Keratinocyte (primary cell): ENCODE results near the gene ACTN2. TPM values are rescaled to one million over a fixed set of nuclear protein-coding genes. Genes with fewer than 3 reads are reported as not detected.

Source experiments
- DNase-seq: peaks from one replicate; pipeline ENCODE4 v3.0.0-alpha.2; 2011; ENCODE audit warnings: low read depth, missing footprints, low spot score
- FAIRE-seq: peaks from 2 replicates; lab custom pipeline; 2011; peaks lifted over from hg19 to GRCh38; lab: Jason Lieb, UNC
- H2AFZ ChIP-seq: 2 replicates; pipeline ENCODE4 v1.6.0; 2012; ENCODE audit warnings: low read length, control low read depth, inconsistent platforms; ENCODE audit not compliant: control insufficient read depth
- H3K27ac ChIP-seq: 2 replicates; pipeline ENCODE4 v1.5.1; 2011; ENCODE audit warnings: low read length; ENCODE audit not compliant: control insufficient read depth, insufficient read depth
- H3K27me3 ChIP-seq: 3 replicates; pipeline ENCODE4 v1.6.0; 2011; ENCODE audit warnings: low read length; ENCODE audit not compliant: control insufficient read depth, insufficient read depth; ENCODE audit errors: extremely low read depth
- H3K36me3 ChIP-seq, 2 experiments: 2 replicates in 1 of 2; 3 replicates in 1 of 2; pipeline ENCODE4 v1.5.1; 2011; ENCODE audit warnings: low read length in 2 of 2, mild to moderate bottlenecking in 1 of 2; ENCODE audit not compliant: control insufficient read depth in 2 of 2, insufficient read depth in 2 of 2; ENCODE audit errors: extremely low read depth in 1 of 2
- H3K4me1 ChIP-seq: 3 replicates; pipeline ENCODE4 v1.5.1; 2011; ENCODE audit warnings: low read length; ENCODE audit not compliant: control insufficient read depth, insufficient read depth; ENCODE audit errors: extremely low read depth
- H3K4me2 ChIP-seq: 3 replicates; pipeline ENCODE4 v1.6.0; 2011; ENCODE audit warnings: low read depth, low read length; ENCODE audit not compliant: control insufficient read depth, insufficient read depth; ENCODE audit errors: extremely low read depth
- H3K4me3 ChIP-seq, 3 experiments: fragments of 200-600 bp in 1 of 3; sonication (generic) in 1 of 3; 2 replicates in 2 of 3; 3 replicates in 1 of 3; pipeline ENCODE4 v1.5.1; 2011 to 2016; ENCODE audit warnings: low read length in 3 of 3, mild to moderate bottlenecking in 3 of 3, control low read depth in 2 of 3, inconsistent platforms in 1 of 3, low read depth in 1 of 3, mixed read lengths in 1 of 3, mixed run types in 1 of 3, moderate library complexity in 1 of 3; ENCODE audit not compliant: control insufficient read depth in 2 of 3, insufficient read depth in 2 of 3; ENCODE audit errors: extremely low read depth in 1 of 3
- H3K79me2 ChIP-seq: 2 replicates; pipeline ENCODE4 v1.6.0; 2012; ENCODE audit warnings: low read length; ENCODE audit not compliant: control insufficient read depth, insufficient read depth
- H3K9ac ChIP-seq: 3 replicates; pipeline ENCODE4 v1.6.0; 2011; ENCODE audit warnings: low read length; ENCODE audit not compliant: control insufficient read depth, insufficient read depth; ENCODE audit errors: extremely low read depth
- H3K9me1 ChIP-seq: 3 replicates; pipeline ENCODE4 v1.6.0; 2011; ENCODE audit warnings: low read length; ENCODE audit not compliant: control insufficient read depth, insufficient read depth; ENCODE audit errors: extremely low read depth
- H3K9me3 ChIP-seq: 2 replicates; pipeline ENCODE4 v1.5.1; 2012; ENCODE audit warnings: low read depth, low read length; ENCODE audit not compliant: control insufficient read depth
- H4K20me1 ChIP-seq: 3 replicates; pipeline ENCODE4 v1.6.0; 2011; ENCODE audit warnings: low read length; ENCODE audit not compliant: control insufficient read depth, insufficient read depth; ENCODE audit errors: extremely low read depth
- EZH2 ChIP-seq: IDR thresholded peaks from one replicate; pipeline ENCODE4 v1.6.1; 2012; ENCODE audit warnings: inconsistent platforms, mild to moderate bottlenecking, low read length, moderate library complexity
- dilution Hi-C: fragments of 300-500 bp; cut with MboI; formaldehyde crosslinking; loops from one replicate; pipeline ENCODE4 v1.7.0; 2020; ENCODE audit warnings: low sequenced_read_pairs; ENCODE audit not compliant: extremely low pct_ligation_motif_present
- polyA plus RNA-seq, 5 experiments: library from polyadenylated mRNA; depleted of rRNA in 3 of 5; stranded (reverse) in 3 of 5; stranded (forward) in 1 of 5; unstranded in 1 of 5; fragments of >200 nt; gene quantifications; 1 replicate in 1 of 5; 2 replicates in 3 of 5; 3 replicates in 1 of 5; pipeline versions ENCODE4 v1.2.1 to v1.2.3, GENCODE V29; 2011 to 2012; ENCODE audit warnings: missing spikeins in 2 of 5, low read depth in 1 of 5, low replicate concordance in 1 of 5
- TF ChIP-seq, protein P1 (sequence below), 3 experiments: IDR thresholded peaks in 1 of 3; conservative IDR thresholded peaks in 1 of 3; optimal IDR thresholded peaks in 1 of 3; 2 replicates in 2 of 3; 3 replicates in 1 of 3; pipeline versions ENCODE3 to v1.5.1; 2011; ENCODE audit warnings: low read length in 3 of 3, mild to moderate bottlenecking in 3 of 3, moderate library complexity in 2 of 3, control low read depth in 1 of 3, inconsistent platforms in 1 of 3; ENCODE audit not compliant: insufficient read depth in 2 of 3; ENCODE audit errors: extremely low read depth in 1 of 3

ACTN2 gene
- polyA plus RNA-seq, 1 donor (not counting 4 experiments of a cell fraction or from before 2014, with no cell fraction given) = not detected

GRCh38 chr1:236717811-236718210 is 31.5 kb downstream of the ACTN2 start:
- H3K27ac ChIP-seq = no peak overlapping the region
- no peaks in the 10 kb centered on the region for H3K27me3 ChIP-seq
- no peak overlapping the region for H3K4me2 ChIP-seq
- no peaks in the 10 kb centered on the region for H3K9me3 ChIP-seq
- H3K4me3 ChIP-seq = no peak overlapping the region
- H3K36me3 ChIP-seq = no peaks in the 10 kb centered on the region
- dilution Hi-C loops = no loop called here
- H3K9me1 ChIP-seq = no peaks in the 10 kb centered on the region
- no peak overlapping the region for H3K9ac ChIP-seq
- DNase-seq (no peak), FAIRE-seq (no peak)
- TF ChIP-seq, protein P1, sequence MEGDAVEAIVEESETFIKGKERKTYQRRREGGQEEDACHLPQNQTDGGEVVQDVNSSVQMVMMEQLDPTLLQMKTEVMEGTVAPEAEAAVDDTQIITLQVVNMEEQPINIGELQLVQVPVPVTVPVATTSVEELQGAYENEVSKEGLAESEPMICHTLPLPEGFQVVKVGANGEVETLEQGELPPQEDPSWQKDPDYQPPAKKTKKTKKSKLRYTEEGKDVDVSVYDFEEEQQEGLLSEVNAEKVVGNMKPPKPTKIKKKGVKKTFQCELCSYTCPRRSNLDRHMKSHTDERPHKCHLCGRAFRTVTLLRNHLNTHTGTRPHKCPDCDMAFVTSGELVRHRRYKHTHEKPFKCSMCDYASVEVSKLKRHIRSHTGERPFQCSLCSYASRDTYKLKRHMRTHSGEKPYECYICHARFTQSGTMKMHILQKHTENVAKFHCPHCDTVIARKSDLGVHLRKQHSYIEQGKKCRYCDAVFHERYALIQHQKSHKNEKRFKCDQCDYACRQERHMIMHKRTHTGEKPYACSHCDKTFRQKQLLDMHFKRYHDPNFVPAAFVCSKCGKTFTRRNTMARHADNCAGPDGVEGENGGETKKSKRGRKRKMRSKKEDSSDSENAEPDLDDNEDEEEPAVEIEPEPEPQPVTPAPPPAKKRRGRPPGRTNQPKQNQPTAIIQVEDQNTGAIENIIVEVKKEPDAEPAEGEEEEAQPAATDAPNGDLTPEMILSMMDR (optimal IDR thresholded peaks at IDR 0.05 in 1 of 3, IDR thresholded peaks at IDR 0.05 in 1 of 3, conservative IDR thresholded peaks at IDR 0.05 in 1 of 3; ENCODE audit: extremely low read depth in 1 of 3, insufficient read depth in 2 of 3, low read length in 3 of 3) = no peak
- TF ChIP-seq EZH2 = no peak
- no peaks in the 10 kb centered on the region for H4K20me1 ChIP-seq
- no peak overlapping the region for H2AFZ ChIP-seq
- H3K79me2 ChIP-seq = no peaks in the 10 kb centered on the region
- H3K4me1 ChIP-seq = no peaks in the 10 kb centered on the region

GRCh38 chr1:236718328-236718727 is 32.0 kb downstream of the ACTN2 start:
- FAIRE-seq = no peak
- no peaks in the 10 kb centered on the region for H3K79me2 ChIP-seq
- no peak overlapping the region for H3K4me3 ChIP-seq
- H4K20me1 ChIP-seq = no peaks in the 10 kb centered on the region
- dilution Hi-C loops = no loop called here
- no peak overlapping the region for H2AFZ ChIP-seq
- H3K27me3 ChIP-seq = no peaks in the 10 kb centered on the region
- H3K4me2 ChIP-seq = no peak overlapping the region
- no peaks in the 10 kb centered on the region for H3K9me3 ChIP-seq
- H3K4me1 ChIP-seq = no peaks in the 10 kb centered on the region
- H3K36me3 ChIP-seq = no peaks in the 10 kb centered on the region
- no peak overlapping the region for H3K9ac ChIP-seq
- no peak overlapping the region for H3K27ac ChIP-seq
- DNase-seq = no peak
- no peak for TF ChIP-seq EZH2
- TF ChIP-seq, protein P1 (optimal IDR thresholded peaks at IDR 0.05 in 1 of 3, IDR thresholded peaks at IDR 0.05 in 1 of 3, conservative IDR thresholded peaks at IDR 0.05 in 1 of 3; ENCODE audit: extremely low read depth in 1 of 3, insufficient read depth in 2 of 3, low read length in 3 of 3) = no peak
- H3K9me1 ChIP-seq = no peaks in the 10 kb centered on the region
